ENCODE measurements around the gene DIS3L2.

DNA sequence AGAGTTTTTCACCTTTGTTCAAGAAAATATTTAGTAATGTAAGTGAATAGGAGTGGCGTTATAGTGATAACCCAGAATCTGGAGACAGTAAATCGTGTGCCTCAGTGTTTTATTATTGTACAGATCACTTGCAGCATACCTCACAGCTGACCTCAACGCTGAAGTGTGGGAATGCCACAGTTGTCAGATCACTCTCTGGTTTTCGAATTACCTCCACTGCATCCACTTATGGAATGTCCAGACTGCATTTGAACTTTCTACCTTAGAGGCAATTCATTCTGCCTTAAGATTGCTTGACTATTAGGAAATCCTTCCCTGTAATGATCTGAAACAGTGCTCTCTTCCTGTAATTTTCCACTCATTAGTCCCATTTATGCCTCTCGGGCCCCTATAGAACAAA lies 252.5 kb downstream of the DIS3L2 start:
- TF ChIP-seq POLR2AphosphoS5 (IDR thresholded peaks at IDR 0.05; ENCODE audit: borderline replicate concordance, low read depth, low read length) (no peak), FOXP2 (optimal IDR thresholded peaks at IDR 0.05; ENCODE audit: control extremely low read depth, extremely low read length, insufficient read depth) (no peak)
